H9 (cell line): Measurements from ENCODE around the gene PTER. TPM values are rescaled to one million over a fixed set of nuclear protein-coding genes. Genes with fewer than 3 reads are reported as not detected.

Experiments used
- DNase-seq: peaks from one replicate; pipeline ENCODE4 v3.0.0-alpha.2; 2017
- H2AFZ ChIP-seq: one replicate; pipeline ENCODE4 v1.6.1; 2013; ENCODE audit warnings: mild to moderate bottlenecking, low read length, control low read depth, moderate library complexity
- H2AK5ac ChIP-seq: 2 replicates; pipeline ENCODE4 v1.6.1; 2013; ENCODE audit warnings: low read length, control low read depth, mixed read lengths; ENCODE audit not compliant: insufficient read length
- H2BK120ac ChIP-seq: one replicate; pipeline ENCODE4 v1.6.1; 2013; ENCODE audit warnings: low read depth, mild to moderate bottlenecking, low read length, control low read depth, inconsistent platforms; ENCODE audit not compliant: poor library complexity, severe bottlenecking
- H2BK12ac ChIP-seq: 2 replicates; pipeline ENCODE4 v1.6.1; 2013; ENCODE audit warnings: low read length, control low read depth, mixed read lengths, low read depth; ENCODE audit not compliant: insufficient read length
- H2BK15ac ChIP-seq: 2 replicates; pipeline ENCODE4 v1.6.1; 2013; ENCODE audit warnings: low read depth, low read length, control low read depth
- H2BK20ac ChIP-seq: one replicate; pipeline ENCODE4 v1.6.1; 2013; ENCODE audit warnings: low read depth, mild to moderate bottlenecking, low read length, control low read depth, inconsistent platforms; ENCODE audit not compliant: poor library complexity, severe bottlenecking
- H2BK5ac ChIP-seq: 2 replicates; pipeline ENCODE4 v1.6.1; 2013; ENCODE audit warnings: low read length, control low read depth, mixed read lengths; ENCODE audit not compliant: insufficient read length
- H3K14ac ChIP-seq: 2 replicates; pipeline ENCODE4 v1.6.1; 2013; ENCODE audit warnings: low read length, control low read depth; ENCODE audit not compliant: insufficient read depth
- H3K18ac ChIP-seq: 2 replicates; pipeline ENCODE4 v1.6.1; 2013; ENCODE audit warnings: low read depth, mild to moderate bottlenecking, mixed read lengths, low read length, control low read depth; ENCODE audit not compliant: insufficient read length
- H3K23ac ChIP-seq: 2 replicates; pipeline ENCODE4 v1.6.1; 2013; ENCODE audit warnings: low read length, control low read depth, mixed read lengths, low read depth; ENCODE audit not compliant: insufficient read length
- H3K23me2 ChIP-seq: 2 replicates; pipeline ENCODE4 v1.6.1; 2013; ENCODE audit warnings: low read depth, mild to moderate bottlenecking, mixed read lengths, low read length, control low read depth; ENCODE audit not compliant: insufficient read length, poor library complexity, severe bottlenecking
- H3K27ac ChIP-seq: 2 replicates; pipeline ENCODE4 v1.5.1; 2013; ENCODE audit warnings: low read length, control low read depth, mixed read lengths, low read depth; ENCODE audit not compliant: insufficient read length
- H3K27me3 ChIP-seq: 2 replicates; pipeline ENCODE4 v1.6.1; 2013; ENCODE audit warnings: low read length, control low read depth, inconsistent platforms; ENCODE audit not compliant: insufficient read depth
- H3K4ac ChIP-seq: 2 replicates; pipeline ENCODE4 v1.6.1; 2013; ENCODE audit warnings: low read depth, mild to moderate bottlenecking, control low read depth, inconsistent platforms, low read length, moderate library complexity
- H3K4me1 ChIP-seq: 2 replicates; pipeline ENCODE4 v1.6.1; 2013; ENCODE audit warnings: low read length, control low read depth, inconsistent platforms; ENCODE audit not compliant: insufficient read depth
- H3K4me2 ChIP-seq: 2 replicates; pipeline ENCODE4 v1.6.1; 2013; ENCODE audit warnings: low read length, control low read depth, mixed read lengths; ENCODE audit not compliant: insufficient read length, insufficient read depth
- H3K56ac ChIP-seq: 2 replicates; pipeline ENCODE4 v1.6.1; 2013; ENCODE audit warnings: low read depth, mild to moderate bottlenecking, mixed read lengths, low read length, control low read depth; ENCODE audit not compliant: insufficient read length
- H3K79me1 ChIP-seq: 2 replicates; pipeline ENCODE4 v1.6.1; 2013; ENCODE audit warnings: low read depth, mild to moderate bottlenecking, moderate library complexity, low read length, control low read depth, inconsistent platforms; ENCODE audit not compliant: insufficient read depth, poor library complexity, severe bottlenecking
- H3K79me2 ChIP-seq: 2 replicates; pipeline ENCODE4 v1.6.1; 2013; ENCODE audit warnings: low read length, control low read depth, inconsistent platforms; ENCODE audit not compliant: insufficient read depth
- H3K9ac ChIP-seq: 2 replicates; pipeline ENCODE4 v1.6.1; 2013; ENCODE audit warnings: low read length, control low read depth, mixed read lengths; ENCODE audit not compliant: insufficient read length; ENCODE audit errors: extremely low read depth
- H3K9me3 ChIP-seq: one replicate; pipeline ENCODE4 v1.6.1; 2013; ENCODE audit warnings: low read depth, low read length, inconsistent platforms; ENCODE audit not compliant: control insufficient read depth
- H3T11ph ChIP-seq: one replicate; pipeline ENCODE4 v1.6.1; 2013; ENCODE audit warnings: mild to moderate bottlenecking, low read length, control low read depth, inconsistent platforms
- H4K20me1 ChIP-seq: one replicate; pipeline ENCODE4 v1.6.1; 2013; ENCODE audit not compliant: control insufficient read depth, insufficient read length, insufficient read depth
- H4K5ac ChIP-seq: 2 replicates; pipeline ENCODE4 v1.6.1; 2013; ENCODE audit warnings: low read depth, mild to moderate bottlenecking, mixed read lengths, low read length, control low read depth; ENCODE audit not compliant: insufficient read length
- H4K8ac ChIP-seq: replicated peaks from 2 replicates; pipeline ENCODE4 v1.6.1; 2013; ENCODE audit warnings: low read length, control low read depth, mixed read lengths, low read depth; ENCODE audit not compliant: insufficient read length
- H4K91ac ChIP-seq: 2 replicates; pipeline ENCODE4 v1.6.1; 2013; ENCODE audit warnings: low read depth, mild to moderate bottlenecking, moderate library complexity, mixed read lengths, low read length, control low read depth; ENCODE audit not compliant: insufficient read length
- H3K27ac Mint-ChIP-seq, 3 experiments: 2 replicates in 2 of 3; 3 replicates in 1 of 3; pipeline ENCODE4 v1.8.0; 2020 to 2021; ENCODE audit warnings: mixed read lengths in 3 of 3, mild to moderate bottlenecking in 1 of 3, moderate library complexity in 1 of 3
- H3K27me3 Mint-ChIP-seq: 2 replicates; pipeline ENCODE4 v1.8.0; 2021; ENCODE audit warnings: low read depth, mild to moderate bottlenecking, moderate library complexity, mixed read lengths
- H3K36me3 Mint-ChIP-seq, 3 experiments: 2 replicates in 2 of 3; 3 replicates in 1 of 3; pipeline ENCODE4 v1.8.0; 2020 to 2021; ENCODE audit warnings: low read depth in 3 of 3, mixed read lengths in 3 of 3; ENCODE audit not compliant: insufficient read depth in 1 of 3
- H3K4me1 Mint-ChIP-seq, 2 experiments: 2 replicates each; pipeline ENCODE4 v1.8.0; 2020; ENCODE audit warnings: mixed read lengths in 2 of 2
- H3K4me3 Mint-ChIP-seq, 2 experiments: 2 replicates in 1 of 2; 3 replicates in 1 of 2; pipeline ENCODE4 v1.8.0; 2020 to 2021; ENCODE audit warnings: mild to moderate bottlenecking in 2 of 2, mixed read lengths in 2 of 2, moderate library complexity in 1 of 2
- H3K9me3 Mint-ChIP-seq, 2 experiments: 2 replicates in 1 of 2; 3 replicates in 1 of 2; pipeline ENCODE4 v1.8.0; 2020; ENCODE audit warnings: mild to moderate bottlenecking in 2 of 2, mixed read lengths in 2 of 2, moderate library complexity in 1 of 2
- WGBS: extraction: QIAGEN DNeasy Blood & Tissue Kit; methylation state at CpG from one replicate; pipeline ENCODE4 v1.1.7; 2013; ENCODE audit warnings: missing lambda C conversion rate, low lambda C conversion rate, mixed read lengths; ENCODE audit not compliant: insufficient read length; ENCODE audit errors: extremely low coverage; 5-methylcytosine and 5-hydroxymethylcytosine counted together
- total RNA-seq: library from RNA; stranded (reverse); gene quantifications from 2 replicates; pipeline ENCODE4 v1.2.1, GENCODE V29; 2021
- TF ChIP-seq, protein P1 (sequence below): fragments of 200-600 bp; sonication (generic); conservative IDR thresholded peaks from 3 replicates; pipeline ENCODE4 v1.8.0; 2021; ENCODE audit warnings: antibody characterized with exemption, mild to moderate bottlenecking

Gene PTER
- total RNA-seq, 1 experiment from 2014 or later: 10.1 TPM

DNA sequence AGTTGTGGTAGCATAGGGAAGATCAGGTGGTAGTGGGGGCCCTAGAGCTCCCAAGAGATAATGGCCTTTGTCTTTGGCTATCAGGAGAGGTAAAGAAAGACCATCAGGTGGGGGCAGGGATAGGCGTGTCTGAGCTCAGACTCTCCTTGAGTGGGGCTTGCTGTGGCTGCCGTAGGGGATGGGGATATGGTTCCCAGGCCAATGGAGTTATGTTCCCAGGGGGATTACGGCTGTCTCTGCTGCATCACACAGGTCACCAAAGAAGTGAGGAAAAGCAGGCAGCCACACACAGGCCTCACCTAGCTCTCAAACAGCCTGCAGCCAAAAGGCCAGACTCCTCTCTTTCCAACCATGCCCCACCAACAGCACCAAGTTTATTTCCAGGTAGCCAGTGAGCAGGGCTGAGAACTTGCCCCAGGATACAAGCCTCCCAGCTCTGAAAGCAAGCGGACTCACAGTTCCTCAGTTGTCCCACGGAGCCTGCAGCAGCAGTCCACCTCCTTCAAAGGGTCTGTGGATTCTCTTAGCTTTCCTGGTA is 122.5 kb downstream of the PTER start:
- Histone ChIP-seq H4K8ac (no peak overlapping the region), H4K91ac (no peak overlapping the region), H3K79me2 (no peaks in the 10 kb centered on the region), H3K27me3 (no peaks in the 10 kb centered on the region), H3K18ac (no peak overlapping the region), H3K27ac (no peak overlapping the region), H4K20me1 (no peaks in the 10 kb centered on the region), H2AK5ac (no peak overlapping the region), H3K4me2 (no peak overlapping the region), H3K23me2 (no peaks in the 10 kb centered on the region), H3K9ac (no peak overlapping the region), H3K4ac (no peak overlapping the region), H3K9me3 (no peaks in the 10 kb centered on the region), H2BK15ac (no peak overlapping the region), H3K23ac (no peak overlapping the region), H3K4me1 (no peaks in the 10 kb centered on the region), H2BK120ac (no peak overlapping the region), H2BK20ac (no peak overlapping the region), H4K5ac (no peak overlapping the region), H3T11ph (no peak overlapping the region), H2BK12ac (no peak overlapping the region), H3K14ac (no peak overlapping the region), H3K56ac (no peak overlapping the region), H2AFZ (no peak overlapping the region), H2BK5ac (no peak overlapping the region), H3K79me1 (no peaks in the 10 kb centered on the region)
- Mint-ChIP-seq H3K27ac (no peak overlapping the region), H3K4me1 (peaks cover 6 to 7% of the 10 kb centered on the region in 2 experiments), H3K9me3 (no peaks in the 10 kb centered on the region; a peak in 1 of 5 replicates), H3K27me3 (peaks cover 8% of the 10 kb centered on the region), H3K36me3 (no peaks in the 10 kb centered on the region), H3K4me3 (no peak overlapping the region)
- no peak for DNase-seq
- TF ChIP-seq, protein P1, sequence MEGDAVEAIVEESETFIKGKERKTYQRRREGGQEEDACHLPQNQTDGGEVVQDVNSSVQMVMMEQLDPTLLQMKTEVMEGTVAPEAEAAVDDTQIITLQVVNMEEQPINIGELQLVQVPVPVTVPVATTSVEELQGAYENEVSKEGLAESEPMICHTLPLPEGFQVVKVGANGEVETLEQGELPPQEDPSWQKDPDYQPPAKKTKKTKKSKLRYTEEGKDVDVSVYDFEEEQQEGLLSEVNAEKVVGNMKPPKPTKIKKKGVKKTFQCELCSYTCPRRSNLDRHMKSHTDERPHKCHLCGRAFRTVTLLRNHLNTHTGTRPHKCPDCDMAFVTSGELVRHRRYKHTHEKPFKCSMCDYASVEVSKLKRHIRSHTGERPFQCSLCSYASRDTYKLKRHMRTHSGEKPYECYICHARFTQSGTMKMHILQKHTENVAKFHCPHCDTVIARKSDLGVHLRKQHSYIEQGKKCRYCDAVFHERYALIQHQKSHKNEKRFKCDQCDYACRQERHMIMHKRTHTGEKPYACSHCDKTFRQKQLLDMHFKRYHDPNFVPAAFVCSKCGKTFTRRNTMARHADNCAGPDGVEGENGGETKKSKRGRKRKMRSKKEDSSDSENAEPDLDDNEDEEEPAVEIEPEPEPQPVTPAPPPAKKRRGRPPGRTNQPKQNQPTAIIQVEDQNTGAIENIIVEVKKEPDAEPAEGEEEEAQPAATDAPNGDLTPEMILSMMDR: no peak
- no CpG with 5 or more reads among the region's 5 CpGs for WGBS
